ENCODE data around the gene TTC31.

DNA sequence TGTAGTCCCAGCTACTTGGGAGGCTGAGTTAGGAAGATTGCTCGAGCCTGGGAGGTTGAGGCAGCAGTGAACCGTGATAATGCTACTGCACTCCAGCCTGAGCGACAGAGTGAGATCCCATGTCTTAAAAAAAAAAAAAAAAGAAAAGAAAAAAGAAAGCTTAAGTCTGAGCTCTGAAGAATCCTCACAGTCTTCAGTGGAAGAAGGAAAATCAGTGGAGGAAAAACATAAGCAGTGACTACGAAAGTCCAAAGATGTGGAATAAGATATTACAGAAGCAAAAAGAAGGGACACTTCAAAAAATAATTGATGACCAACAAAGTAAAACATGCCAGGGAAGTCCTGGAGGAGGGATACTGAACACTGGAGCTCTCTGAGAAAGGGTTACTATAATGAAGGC, 27.4 kb downstream of the TTC31 start:
- TF ChIP-seq, protein P1, sequence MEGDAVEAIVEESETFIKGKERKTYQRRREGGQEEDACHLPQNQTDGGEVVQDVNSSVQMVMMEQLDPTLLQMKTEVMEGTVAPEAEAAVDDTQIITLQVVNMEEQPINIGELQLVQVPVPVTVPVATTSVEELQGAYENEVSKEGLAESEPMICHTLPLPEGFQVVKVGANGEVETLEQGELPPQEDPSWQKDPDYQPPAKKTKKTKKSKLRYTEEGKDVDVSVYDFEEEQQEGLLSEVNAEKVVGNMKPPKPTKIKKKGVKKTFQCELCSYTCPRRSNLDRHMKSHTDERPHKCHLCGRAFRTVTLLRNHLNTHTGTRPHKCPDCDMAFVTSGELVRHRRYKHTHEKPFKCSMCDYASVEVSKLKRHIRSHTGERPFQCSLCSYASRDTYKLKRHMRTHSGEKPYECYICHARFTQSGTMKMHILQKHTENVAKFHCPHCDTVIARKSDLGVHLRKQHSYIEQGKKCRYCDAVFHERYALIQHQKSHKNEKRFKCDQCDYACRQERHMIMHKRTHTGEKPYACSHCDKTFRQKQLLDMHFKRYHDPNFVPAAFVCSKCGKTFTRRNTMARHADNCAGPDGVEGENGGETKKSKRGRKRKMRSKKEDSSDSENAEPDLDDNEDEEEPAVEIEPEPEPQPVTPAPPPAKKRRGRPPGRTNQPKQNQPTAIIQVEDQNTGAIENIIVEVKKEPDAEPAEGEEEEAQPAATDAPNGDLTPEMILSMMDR (IDR thresholded peaks at IDR 0.05; ENCODE audit: borderline replicate concordance, extremely low read depth, low read length, poor library complexity, severe bottlenecking): no peak
- no peak for TF ChIP-seq EZH2 (IDR thresholded peaks at IDR 0.05; ENCODE audit: borderline replicate concordance, low read depth, low read length, severe bottlenecking)
